ENCODE measurements around the gene SMYD3. TPM values are rescaled to one million over a fixed set of nuclear protein-coding genes. Genes with fewer than 3 reads are reported as not detected.

The SMYD3 gene
- total and polyA plus RNA-seq, 9 of the 15 experiments (the other 6 are each of a cell fraction or from before 2014, with no cell fraction given), result 128 to 440 (median 197) TPM

- TF ChIP-seq ZBTB8A (IDR thresholded peaks at IDR 0.05; ENCODE audit: partially characterized antibody), result no peak
- TF ChIP-seq NFRKB (IDR thresholded peaks at IDR 0.05; ENCODE audit: low read depth), result no peak
- no peak for TF ChIP-seq CBFB (CRISPR knock-in tag; IDR thresholded peaks at IDR 0.05)
Measured at GRCh38 chr1:245915841-245916240, 591.2 kb downstream of the SMYD3 start (continued).

GRCh38 chr1:245915406-245915805 lies 591.7 kb downstream of the SMYD3 start:
- peaks cover 50% of the 10 kb centered on the region for H3K36me3 ChIP-seq (ENCODE audit: control insufficient read depth, insufficient read depth, low read length)
- no TSS peak for BruUV-seq (replicated peaks)
- TF ChIP-seq GTF2F1 (IDR thresholded peaks at IDR 0.05; ENCODE audit: low read depth, low read length) (no peak), GABPB1 (CRISPR knock-in tag; IDR thresholded peaks at IDR 0.05) (no peak), FOXK2 (conservative IDR thresholded peaks at IDR 0.05 in 1 of 2, IDR thresholded peaks at IDR 0.05 in 1 of 2; ENCODE audit: low read depth in 2 of 2) (no peak)
- H3K9me1 ChIP-seq (ENCODE audit: control insufficient read depth, insufficient read depth, low read length), result no peaks in the 10 kb centered on the region
- no peak overlapping the region for H2AFZ ChIP-seq (ENCODE audit: low read depth, low read length)
- no peaks in the 10 kb centered on the region for H3K4me1 ChIP-seq (replicated peaks in 1 of 2; ENCODE audit: control insufficient read depth in 2 of 2, insufficient read depth in 2 of 2, low read length in 2 of 2)
- no peaks in the 10 kb centered on the region for H3K9me3 ChIP-seq (replicated peaks; ENCODE audit: control insufficient read depth, insufficient read depth, low read depth, low read length)
- H3K79me2 ChIP-seq (ENCODE audit: control insufficient read depth, insufficient read depth, low read length), result peaks cover 34% of the 10 kb centered on the region
- in situ Hi-C loops (cut with MboI), result no loop called here
- H3K4me2 ChIP-seq (ENCODE audit: insufficient read depth, low read length), result no peak overlapping the region
- CTCF ChIA-PET (ENCODE audit: low intra/inter-chr PET ratio), result no interaction called here
- 91% methylated on average over 5 of the region's 5 CpGs for WGBS (ENCODE audit: insufficient coverage, low coverage, missing lambda C conversion rate)
- H4K20me1 ChIP-seq (replicated peaks; ENCODE audit: control insufficient read depth, insufficient read depth, low read length), result no peaks in the 10 kb centered on the region
- no peak overlapping the region for H3K27ac ChIP-seq (ENCODE audit: extremely low read depth, low read depth, low read length)
- POLR2A ChIA-PET, result no interaction called here
- ATAC-seq (no peak), FAIRE-seq (no peak), DNase-seq (ENCODE audit: extremely low read depth in 1 of 4, low spot score in 3 of 4) (no peak)
- H3K9ac ChIP-seq (ENCODE audit: insufficient read depth in 1 of 2, low read depth in 2 of 2, low read length in 2 of 2), result no peak overlapping the region
- H3K27me3 ChIP-seq (ENCODE audit: control insufficient read depth in 2 of 2, insufficient read depth in 2 of 2, low read length in 2 of 2), result no peaks in the 10 kb centered on the region
- H3K4me3 ChIP-seq, result no peak overlapping the region
- intact Hi-C loops (cut with micrococcal nuclease), result no loop called here

GRCh38 chr1:245908543-245908942 lies 598.5 kb downstream of the SMYD3 start:
- Histone ChIP-seq H3K4me1 (replicated peaks in 1 of 2; ENCODE audit: control insufficient read depth in 2 of 2, insufficient read depth in 2 of 2, low read length in 2 of 2) (no peaks in the 10 kb centered on the region), H3K9ac (ENCODE audit: insufficient read depth in 1 of 2, low read depth in 2 of 2, low read length in 2 of 2) (no peak overlapping the region), H3K27me3 (ENCODE audit: control insufficient read depth in 2 of 2, insufficient read depth in 2 of 2, low read length in 2 of 2) (no peaks in the 10 kb centered on the region), H3K36me3 (ENCODE audit: control insufficient read depth, insufficient read depth, low read length) (peaks cover 30% of the 10 kb centered on the region; the same call in 2 of the 3 replicates), H2AFZ (ENCODE audit: low read depth, low read length) (no peak overlapping the region), H3K9me3 (replicated peaks; ENCODE audit: control insufficient read depth, insufficient read depth, low read depth, low read length) (no peaks in the 10 kb centered on the region), H3K27ac (ENCODE audit: extremely low read depth, low read depth, low read length) (no peak overlapping the region), H4K20me1 (replicated peaks; ENCODE audit: control insufficient read depth, insufficient read depth, low read length) (no peaks in the 10 kb centered on the region), H3K4me3 (no peak overlapping the region), H3K79me2 (ENCODE audit: control insufficient read depth, insufficient read depth, low read length) (peaks cover 68% of the 10 kb centered on the region), H3K4me2 (ENCODE audit: insufficient read depth, low read length) (no peak overlapping the region), H3K9me1 (ENCODE audit: control insufficient read depth, insufficient read depth, low read length) (no peaks in the 10 kb centered on the region)
- POLR2A ChIA-PET, result no interaction called here
- DNase-seq (ENCODE audit: extremely low read depth in 1 of 4, low spot score in 3 of 4), result no peak
- BruUV-seq (replicated peaks), result no TSS peak
- ATAC-seq, result no peak
- CTCF ChIA-PET (ENCODE audit: low intra/inter-chr PET ratio), result no interaction called here
- no peak for FAIRE-seq
- in situ Hi-C loops (cut with MboI) (no loop called here), intact Hi-C loops (cut with micrococcal nuclease) (no loop called here)

Data from K562 (cell line).